Osteocyte (in vitro differentiated cells): Measurements from ENCODE around the gene ABHD8. TPM values are rescaled to one million over a fixed set of nuclear protein-coding genes. Genes with fewer than 3 reads are reported as not detected.

Experiments used
- DNase-seq: peaks from one replicate; pipeline ENCODE4 v3.0.0; 2021; ENCODE audit warnings: mixed read lengths; ENCODE audit not compliant: unreplicated experiment; ENCODE audit errors: extremely low spot score
- H3K27ac Mint-ChIP-seq: one replicate; pipeline ENCODE4 v1.8.0; 2021; ENCODE audit warnings: mild to moderate bottlenecking, mixed read lengths; ENCODE audit not compliant: unreplicated experiment
- H3K27me3 Mint-ChIP-seq: one replicate; pipeline ENCODE4 v1.8.0; 2021; ENCODE audit warnings: mixed read lengths; ENCODE audit not compliant: unreplicated experiment
- H3K36me3 Mint-ChIP-seq: one replicate; pipeline ENCODE4 v1.8.0; 2021; ENCODE audit warnings: mixed read lengths; ENCODE audit not compliant: unreplicated experiment
- H3K4me1 Mint-ChIP-seq: one replicate; pipeline ENCODE4 v1.8.0; 2021; ENCODE audit warnings: mixed read lengths; ENCODE audit not compliant: unreplicated experiment
- H3K4me3 Mint-ChIP-seq: one replicate; pipeline ENCODE4 v1.8.0; 2021; ENCODE audit warnings: mild to moderate bottlenecking, moderate library complexity, mixed read lengths; ENCODE audit not compliant: unreplicated experiment
- H3K9me3 Mint-ChIP-seq: one replicate; pipeline ENCODE4 v1.8.0; 2021; ENCODE audit warnings: mixed read lengths; ENCODE audit not compliant: unreplicated experiment
- CTCF ChIP-seq: fragments of 200-600 bp; sonication (generic); IDR thresholded peaks from 2 replicates; pipeline ENCODE4 v1.5.0; 2021; ENCODE audit warnings: antibody characterized with exemption, mild to moderate bottlenecking, moderate library complexity
- total RNA-seq: library from RNA; stranded (reverse); gene quantifications from 2 replicates; pipeline ENCODE4 v1.2.1, GENCODE V29; 2021

The ABHD8 gene
- total RNA-seq, 1 donor from 2014 or later = 5.0 TPM

GRCh38 chr19:17347361-17347760, 44.1 kb upstream of the ABHD8 start:
- H3K4me3 Mint-ChIP-seq = no peak overlapping the region
- H3K9me3 Mint-ChIP-seq = no peaks in the 10 kb centered on the region

GRCh38 chr19:17346109-17346671, 43.0 kb upstream of the ABHD8 start:
- H3K9me3 Mint-ChIP-seq = no peaks in the 10 kb centered on the region
- TF ChIP-seq CTCF = peak; percentile 98
- peak; percentile 93 for DNase-seq
- H3K36me3 Mint-ChIP-seq = peaks cover 1% of the 10 kb centered on the region
- no peaks in the 10 kb centered on the region for H3K27me3 Mint-ChIP-seq
- H3K4me3 Mint-ChIP-seq = no peak overlapping the region
- H3K27ac Mint-ChIP-seq = peak overlapping the region; percentile 91
- peaks cover 40% of the 10 kb centered on the region for H3K4me1 Mint-ChIP-seq

More at GRCh38 chr19:17347361-17347760, 44.1 kb upstream of the ABHD8 start:
- Mint-ChIP-seq H3K27ac (peak overlapping the region; percentile 91), H3K27me3 (no peaks in the 10 kb centered on the region), H3K4me1 (peaks cover 40% of the 10 kb centered on the region), H3K36me3 (peaks cover 1% of the 10 kb centered on the region)
- DNase-seq = no peak
- TF ChIP-seq CTCF = no peak

- H3K4me3 Mint-ChIP-seq = no peak overlapping the region
- H3K27me3 Mint-ChIP-seq = no peaks in the 10 kb centered on the region
- no peak for TF ChIP-seq CTCF
- H3K27ac Mint-ChIP-seq = no peak overlapping the region
- peaks cover 1% of the 10 kb centered on the region for H3K36me3 Mint-ChIP-seq
- peaks cover 16% of the 10 kb centered on the region for H3K4me1 Mint-ChIP-seq
- no peak for DNase-seq
- H3K9me3 Mint-ChIP-seq = no peaks in the 10 kb centered on the region
Observed at GRCh38 chr19:17341845-17342244, 38.6 kb upstream of the ABHD8 start.

GRCh38 chr19:17341386-17341785, 38.2 kb upstream of the ABHD8 start:
- Mint-ChIP-seq H3K4me3 (no peak overlapping the region), H3K9me3 (no peaks in the 10 kb centered on the region), H3K27me3 (no peaks in the 10 kb centered on the region), H3K4me1 (peaks cover 11% of the 10 kb centered on the region), H3K36me3 (peaks cover 1% of the 10 kb centered on the region), H3K27ac (no peak overlapping the region)
- no peak for DNase-seq
- TF ChIP-seq CTCF = no peak

- Mint-ChIP-seq H3K4me1 (peaks cover 8% of the 10 kb centered on the region), H3K27ac (no peak overlapping the region), H3K27me3 (no peaks in the 10 kb centered on the region), H3K4me3 (no peak overlapping the region), H3K9me3 (no peaks in the 10 kb centered on the region), H3K36me3 (peaks cover 1% of the 10 kb centered on the region)
- no peak for DNase-seq
- TF ChIP-seq CTCF = no peak
Observed at GRCh38 chr19:17340871-17341357, 37.7 kb upstream of the ABHD8 start.
